OCI-LY1 (cell line): ENCODE results near the gene PLEKHF1.

Experiments used
- H2AFZ ChIP-seq: fragments of 200-600 bp; sonication (generic), shearing (Covaris generic); 2 replicates; pipeline ENCODE4 v1.6.0; 2014; ENCODE audit warnings: antibody characterized with exemption, mild to moderate bottlenecking, low read length
- H3F3A ChIP-seq: fragments of 200-600 bp; sonication (generic), shearing (Covaris generic); 2 replicates; pipeline ENCODE4 v1.6.0; 2014; ENCODE audit warnings: mild to moderate bottlenecking, antibody characterized with exemption, low read length, moderate library complexity; ENCODE audit not compliant: insufficient read depth
- H3K27ac ChIP-seq: fragments of 200-600 bp; sonication (generic); 2 replicates; pipeline ENCODE4 v1.5.1; 2014; ENCODE audit warnings: low read length, mixed run types, mild to moderate bottlenecking, low read depth; ENCODE audit not compliant: poor library complexity, severe bottlenecking
- H3K27me3 ChIP-seq: fragments of 200-600 bp; sonication (generic); 2 replicates; pipeline ENCODE4 v1.6.0; 2014; ENCODE audit warnings: antibody characterized with exemption, mild to moderate bottlenecking, low read length, moderate library complexity; ENCODE audit not compliant: insufficient read depth
- H3K36me3 ChIP-seq: fragments of 200-600 bp; sonication (generic); 2 replicates; pipeline ENCODE4 v1.6.1; 2014; ENCODE audit warnings: mild to moderate bottlenecking, antibody characterized with exemption, low read length, moderate library complexity, mixed read lengths; ENCODE audit not compliant: insufficient read depth
- H3K4me1 ChIP-seq: fragments of 200-600 bp; sonication (generic); 2 replicates; pipeline ENCODE4 v1.5.1; 2014; ENCODE audit warnings: mild to moderate bottlenecking, low read length, moderate library complexity; ENCODE audit not compliant: insufficient read depth, severe bottlenecking
- H3K4me2 ChIP-seq: fragments of 200-600 bp; sonication (generic), shearing (Covaris generic); 2 replicates; pipeline ENCODE4 v1.6.1; 2014; ENCODE audit warnings: low read length
- H3K4me3 ChIP-seq: fragments of 200-600 bp; sonication (generic); 2 replicates; pipeline ENCODE4 v1.5.1; 2014; ENCODE audit warnings: low read length, low read depth, mild to moderate bottlenecking, mixed read lengths; ENCODE audit not compliant: poor library complexity, severe bottlenecking
- H3K79me2 ChIP-seq: fragments of 200-600 bp; shearing (Covaris generic); 2 replicates; pipeline ENCODE4 v1.6.1; 2016; ENCODE audit warnings: mixed run types, low read length, mixed read lengths; ENCODE audit not compliant: insufficient read depth
- H3K9ac ChIP-seq: fragments of 200-600 bp; sonication (generic), shearing (Covaris generic); 2 replicates; pipeline ENCODE4 v1.6.1; 2014; ENCODE audit warnings: mild to moderate bottlenecking, low read length, mixed read lengths
- H3K9me2 ChIP-seq: fragments of 200-600 bp; sonication (generic), shearing (Covaris generic); 2 replicates; pipeline ENCODE4 v1.6.1; 2014; ENCODE audit warnings: low read depth, mild to moderate bottlenecking, low read length, mixed read lengths
- H3K9me3 ChIP-seq: fragments of 200-600 bp; shearing (Covaris generic); 2 replicates; pipeline ENCODE4 v1.6.1; 2014; ENCODE audit warnings: low read length, mixed read lengths
- H4K20me1 ChIP-seq: fragments of 200-600 bp; sonication (generic), shearing (Covaris generic); 2 replicates; pipeline ENCODE4 v1.6.0; 2016; ENCODE audit warnings: mild to moderate bottlenecking, low read length; ENCODE audit not compliant: insufficient read depth
- EZH2 ChIP-seq: fragments of 200-600 bp; sonication (generic), shearing (Covaris generic); IDR thresholded peaks from 2 replicates; pipeline ENCODE4 v1.8.0; 2017; ENCODE audit warnings: borderline replicate concordance, mixed run types, mild to moderate bottlenecking, antibody characterized with exemption, low read length, moderate library complexity, mixed read lengths
- TF ChIP-seq, protein P1 (sequence below): fragments of 200-600 bp; sonication (generic), shearing (Covaris generic); IDR thresholded peaks from 2 replicates; pipeline ENCODE4 v1.5.1; 2017; ENCODE audit warnings: mild to moderate bottlenecking, antibody characterized with exemption, low read length, moderate library complexity, mixed read lengths

PLEKHF1 gene

DNA sequence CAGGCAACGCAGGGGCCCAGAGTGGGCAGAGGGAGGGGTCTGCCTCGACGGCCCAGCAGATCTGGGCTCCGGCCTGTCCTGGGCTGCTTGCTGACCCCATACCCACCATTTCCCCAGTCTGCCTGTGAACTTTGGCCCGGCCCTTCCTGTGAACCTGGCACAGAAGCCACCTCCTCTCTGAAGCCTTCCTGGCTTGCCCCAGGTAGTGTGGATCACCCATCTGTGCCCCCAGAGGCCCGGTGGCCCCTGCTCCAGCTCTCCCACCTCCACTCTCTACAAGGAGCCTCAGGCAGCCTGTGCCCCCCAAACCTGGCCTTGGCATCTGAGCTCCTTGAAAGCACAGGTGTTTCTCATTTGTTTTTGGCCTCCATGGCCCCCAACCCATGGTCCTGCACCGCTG is 15.7 kb downstream of the PLEKHF1 start:
- no peaks in the 10 kb centered on the region for H4K20me1 ChIP-seq
- no peak overlapping the region for H2AFZ ChIP-seq
- H3K4me1 ChIP-seq: peaks cover 9% of the 10 kb centered on the region
- H3K27ac ChIP-seq: no peak overlapping the region
- no peaks in the 10 kb centered on the region for H3F3A ChIP-seq
- H3K9me2 ChIP-seq: no peaks in the 10 kb centered on the region
- H3K4me2 ChIP-seq: no peak overlapping the region
- no peaks in the 10 kb centered on the region; the same call in 1 of the 2 replicates for H3K27me3 ChIP-seq
- no peaks in the 10 kb centered on the region for H3K36me3 ChIP-seq
- no peak for TF ChIP-seq EZH2
- no peak overlapping the region for H3K4me3 ChIP-seq
- H3K9ac ChIP-seq: no peak overlapping the region
- no peaks in the 10 kb centered on the region for H3K79me2 ChIP-seq
- no peaks in the 10 kb centered on the region for H3K9me3 ChIP-seq

DNA sequence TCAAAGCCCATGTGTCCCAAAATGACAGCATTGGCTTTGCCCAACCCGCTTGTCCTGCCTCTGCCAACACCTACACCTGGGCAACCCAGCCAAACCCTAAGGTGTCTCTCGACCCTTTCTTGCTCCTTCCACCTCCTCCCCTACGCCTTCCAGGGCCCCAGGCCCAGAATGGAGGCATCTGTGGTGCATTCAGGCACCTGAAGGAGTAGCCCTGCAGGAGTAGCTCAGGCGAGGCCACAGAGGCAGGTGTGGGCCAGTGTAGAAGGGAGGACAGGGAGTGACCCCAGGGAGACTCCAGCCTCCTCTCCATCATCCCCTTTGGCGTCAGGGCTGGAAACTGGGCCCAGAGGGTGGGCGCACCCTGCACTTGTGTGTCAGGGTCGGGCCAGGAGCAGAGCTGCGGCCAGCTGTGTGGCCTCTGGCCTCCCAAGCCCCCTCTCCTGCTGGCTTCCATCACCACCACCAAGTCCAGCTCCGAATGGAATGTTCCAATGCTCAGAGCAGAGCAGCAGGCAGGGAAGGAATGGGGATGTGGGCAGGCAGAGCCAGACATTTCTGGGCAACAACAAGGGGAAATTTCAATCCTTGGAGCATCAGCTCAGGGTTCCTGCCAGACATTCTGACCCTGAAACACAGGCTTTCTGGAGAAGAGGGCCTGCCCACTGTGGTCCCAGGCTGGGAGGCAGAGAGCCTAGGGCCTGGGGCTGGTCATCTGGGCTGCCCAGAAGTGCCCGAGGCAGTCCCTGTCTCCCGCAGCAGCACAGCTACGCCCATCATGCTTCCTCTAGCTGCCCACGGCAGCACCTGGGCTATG is 16.4 kb downstream of the PLEKHF1 start:
- Histone ChIP-seq H3K27me3 (no peaks in the 10 kb centered on the region; the same call in 1 of the 2 replicates), H2AFZ (no peak overlapping the region), H3K4me2 (no peak overlapping the region), H3K4me1 (peaks cover 9% of the 10 kb centered on the region), H3K9me2 (no peaks in the 10 kb centered on the region), H3K9ac (no peak overlapping the region), H3K27ac (no peak overlapping the region), H4K20me1 (no peaks in the 10 kb centered on the region), H3K79me2 (no peaks in the 10 kb centered on the region), H3F3A (no peaks in the 10 kb centered on the region), H3K36me3 (no peaks in the 10 kb centered on the region), H3K9me3 (no peaks in the 10 kb centered on the region), H3K4me3 (no peak overlapping the region)
- TF ChIP-seq, protein P1, sequence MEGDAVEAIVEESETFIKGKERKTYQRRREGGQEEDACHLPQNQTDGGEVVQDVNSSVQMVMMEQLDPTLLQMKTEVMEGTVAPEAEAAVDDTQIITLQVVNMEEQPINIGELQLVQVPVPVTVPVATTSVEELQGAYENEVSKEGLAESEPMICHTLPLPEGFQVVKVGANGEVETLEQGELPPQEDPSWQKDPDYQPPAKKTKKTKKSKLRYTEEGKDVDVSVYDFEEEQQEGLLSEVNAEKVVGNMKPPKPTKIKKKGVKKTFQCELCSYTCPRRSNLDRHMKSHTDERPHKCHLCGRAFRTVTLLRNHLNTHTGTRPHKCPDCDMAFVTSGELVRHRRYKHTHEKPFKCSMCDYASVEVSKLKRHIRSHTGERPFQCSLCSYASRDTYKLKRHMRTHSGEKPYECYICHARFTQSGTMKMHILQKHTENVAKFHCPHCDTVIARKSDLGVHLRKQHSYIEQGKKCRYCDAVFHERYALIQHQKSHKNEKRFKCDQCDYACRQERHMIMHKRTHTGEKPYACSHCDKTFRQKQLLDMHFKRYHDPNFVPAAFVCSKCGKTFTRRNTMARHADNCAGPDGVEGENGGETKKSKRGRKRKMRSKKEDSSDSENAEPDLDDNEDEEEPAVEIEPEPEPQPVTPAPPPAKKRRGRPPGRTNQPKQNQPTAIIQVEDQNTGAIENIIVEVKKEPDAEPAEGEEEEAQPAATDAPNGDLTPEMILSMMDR: no peak
- no peak for TF ChIP-seq EZH2

DNA sequence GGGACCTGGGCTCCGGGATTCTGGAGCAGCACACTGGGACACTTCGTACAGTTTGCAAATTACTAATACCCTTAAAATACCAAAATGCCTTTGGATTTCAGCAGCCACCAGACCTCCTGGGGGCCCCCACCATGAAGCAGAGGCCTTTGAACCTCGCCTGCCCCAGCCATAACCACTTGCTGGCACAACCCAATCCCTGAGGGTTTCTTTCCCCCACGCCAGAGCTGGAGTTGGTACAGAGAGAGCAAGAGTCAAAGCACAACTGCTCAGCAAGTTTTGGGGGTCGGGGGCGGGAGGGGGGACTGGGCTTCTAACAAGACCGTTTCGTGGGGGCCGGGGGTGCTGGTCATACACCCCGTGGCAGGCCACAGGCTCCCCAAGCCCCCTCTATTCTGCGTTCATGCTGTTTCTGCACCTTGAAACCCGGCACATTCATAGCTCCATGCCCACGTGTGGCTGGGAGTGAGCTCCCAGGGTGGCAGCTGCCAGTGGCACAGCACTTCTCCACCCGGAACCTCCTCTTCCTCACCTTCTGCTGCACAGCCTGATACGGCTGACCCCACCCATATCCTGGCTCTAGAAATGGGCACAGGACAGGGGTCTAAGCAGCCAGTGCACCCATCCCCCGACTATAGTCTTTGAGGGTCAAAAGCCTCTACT is 17.1 kb downstream of the PLEKHF1 start:
- TF ChIP-seq, protein P1: no peak
- no peak for TF ChIP-seq EZH2
- no peak overlapping the region for H2AFZ ChIP-seq
- H3K9ac ChIP-seq: no peak overlapping the region
- H3K9me2 ChIP-seq: no peaks in the 10 kb centered on the region
- H3K4me1 ChIP-seq: peaks cover 9% of the 10 kb centered on the region
- H3F3A ChIP-seq: no peaks in the 10 kb centered on the region
- no peaks in the 10 kb centered on the region for H3K9me3 ChIP-seq
- H4K20me1 ChIP-seq: no peaks in the 10 kb centered on the region
- H3K36me3 ChIP-seq: no peaks in the 10 kb centered on the region
- H3K27me3 ChIP-seq: no peaks in the 10 kb centered on the region; the same call in 1 of the 2 replicates
- no peak overlapping the region for H3K4me2 ChIP-seq
- H3K27ac ChIP-seq: no peak overlapping the region
- no peaks in the 10 kb centered on the region for H3K79me2 ChIP-seq
- no peak overlapping the region for H3K4me3 ChIP-seq
